ENCODE results near the gene LSAMP.
A peak's percentile ranks its signal among the peaks of the same experiment; 100 is the strongest.

The LSAMP gene

GRCh38 chr3:116423945-116424344 lies 21.3 kb downstream of the LSAMP start:
- no peak for TF ChIP-seq CTCF (conservative IDR thresholded peaks at IDR 0.05; ENCODE audit: control insufficient read depth, insufficient read depth, low read depth, low read length)
- DNase-seq (ENCODE audit: low read depth): no peak

GRCh38 chr3:116423374-116423773 lies 21.9 kb downstream of the LSAMP start:
- H3K4me3 ChIP-seq (ENCODE audit: control insufficient read depth, low read depth, low read length): no peak overlapping the region
- no peak for TF ChIP-seq CTCF (conservative IDR thresholded peaks at IDR 0.05; ENCODE audit: control insufficient read depth, insufficient read depth, low read depth, low read length)
- no peak for DNase-seq (ENCODE audit: low read depth)

More at GRCh38 chr3:116423945-116424344, 21.3 kb downstream of the LSAMP start:
- no peak overlapping the region for H3K4me3 ChIP-seq (ENCODE audit: control insufficient read depth, low read depth, low read length)

DNA sequence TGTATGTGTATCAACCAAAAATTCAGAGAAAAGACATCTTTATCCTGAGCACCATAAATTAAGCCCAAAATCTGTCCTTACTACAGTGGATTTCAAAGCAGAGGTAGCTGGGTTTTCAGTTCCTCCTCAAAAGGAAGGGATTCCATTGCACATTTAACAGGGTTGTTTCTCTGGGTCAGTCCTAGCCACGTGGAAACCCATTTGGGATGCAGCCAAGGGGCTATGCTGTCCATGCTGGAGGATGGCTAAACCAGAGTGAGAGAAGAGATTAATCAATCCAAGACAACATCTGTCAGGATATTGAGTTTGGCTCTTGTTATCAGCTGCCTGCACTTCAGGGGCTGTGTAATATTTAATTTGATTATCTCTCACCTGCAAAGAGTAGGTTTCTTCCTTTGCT lies 28.1 kb downstream of the LSAMP start:
- DNase-seq (ENCODE audit: low read depth): no peak
- no peak for TF ChIP-seq CTCF (conservative IDR thresholded peaks at IDR 0.05; ENCODE audit: control insufficient read depth, insufficient read depth, low read depth, low read length)
- no peak overlapping the region for H3K4me3 ChIP-seq (ENCODE audit: control insufficient read depth, low read depth, low read length)

DNA sequence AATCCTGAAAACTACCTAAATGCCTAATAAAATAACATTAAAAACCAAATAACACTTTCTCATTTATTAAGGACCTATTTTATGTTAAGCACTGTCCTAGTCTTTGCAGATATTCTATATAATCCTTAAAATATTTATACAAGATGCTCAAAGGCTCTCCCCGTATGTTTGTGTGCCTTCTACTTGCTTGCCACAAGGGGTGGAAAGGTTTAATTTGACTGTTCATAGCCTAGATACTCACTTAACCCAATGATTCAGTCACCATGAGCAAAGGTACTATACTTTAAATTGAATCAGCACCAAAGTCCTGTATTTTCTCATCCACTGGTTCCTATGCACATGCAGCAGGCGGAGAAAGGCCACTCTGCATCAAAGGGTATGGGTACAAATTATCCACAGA lies 32.0 kb downstream of the LSAMP start:
- TF ChIP-seq CTCF (conservative IDR thresholded peaks at IDR 0.05; ENCODE audit: control insufficient read depth, insufficient read depth, low read depth, low read length): peak; percentile 5
- H3K4me3 ChIP-seq (ENCODE audit: control insufficient read depth, low read depth, low read length): no peak overlapping the region
- no peak for DNase-seq (ENCODE audit: low read depth)

DNA sequence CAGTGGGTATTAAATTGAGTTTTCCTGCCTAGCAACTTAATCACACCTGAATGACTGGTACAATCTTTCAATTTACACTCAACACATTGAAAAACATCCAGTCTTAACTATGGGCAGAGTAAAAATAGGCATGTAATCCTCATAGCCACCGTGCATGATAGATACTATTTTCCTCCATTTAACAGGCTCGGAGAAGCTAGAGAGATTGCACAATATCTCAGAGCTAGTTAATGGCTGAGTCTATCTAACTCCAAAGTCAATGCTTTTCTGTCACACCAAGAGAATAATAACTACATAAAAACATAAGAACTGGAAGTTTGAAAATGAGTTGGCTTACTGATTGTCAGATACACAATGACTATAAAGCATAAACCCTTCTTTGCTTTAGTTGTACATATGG lies 36.8 kb downstream of the LSAMP start:
- no peak for DNase-seq (ENCODE audit: low read depth)
- TF ChIP-seq CTCF (conservative IDR thresholded peaks at IDR 0.05; ENCODE audit: control insufficient read depth, insufficient read depth, low read depth, low read length): no peak

GRCh38 chr3:116405231-116405630 lies 40.1 kb downstream of the LSAMP start:
- no peak for TF ChIP-seq CTCF (conservative IDR thresholded peaks at IDR 0.05; ENCODE audit: control insufficient read depth, insufficient read depth, low read depth, low read length)
- DNase-seq (ENCODE audit: low read depth): no peak
- H3K4me3 ChIP-seq (ENCODE audit: control insufficient read depth, low read depth, low read length): no peak overlapping the region

More for the DNA sequence above, 36.8 kb downstream of the LSAMP start:
- no peak overlapping the region for H3K4me3 ChIP-seq (ENCODE audit: control insufficient read depth, low read depth, low read length)

DNA sequence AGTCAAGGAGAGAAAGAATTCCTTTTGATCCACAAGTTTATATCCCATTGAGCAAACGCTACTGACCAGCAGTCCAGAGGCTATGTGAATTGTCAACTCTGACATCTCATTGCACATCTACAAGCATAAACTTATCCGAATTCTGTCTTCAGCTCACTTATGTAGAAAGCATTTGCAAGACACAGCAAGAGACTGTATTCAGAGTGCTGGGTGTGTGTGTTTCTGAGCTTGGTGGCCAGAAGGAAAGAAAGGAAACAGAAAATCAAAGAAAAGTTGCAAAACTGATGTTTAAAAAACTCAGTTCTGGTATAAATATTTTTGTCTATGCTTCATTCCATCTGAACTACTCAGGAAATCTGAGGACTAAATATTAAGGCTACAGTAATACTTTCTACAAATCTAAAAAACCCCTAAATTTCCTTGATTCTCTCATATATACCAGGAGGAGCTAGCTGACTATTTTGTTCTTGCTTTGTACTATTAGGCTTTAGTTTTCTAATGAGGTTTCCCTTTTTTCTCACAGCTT lies 45.5 kb downstream of the LSAMP start:
- no peak overlapping the region for H3K4me3 ChIP-seq (ENCODE audit: control insufficient read depth, low read depth, low read length)
- no peak for DNase-seq (ENCODE audit: low read depth)
- no peak for TF ChIP-seq CTCF (conservative IDR thresholded peaks at IDR 0.05; ENCODE audit: control insufficient read depth, insufficient read depth, low read depth, low read length)
